ENCODE data around the gene IRAK1. TPM values are rescaled to one million over a fixed set of nuclear protein-coding genes. Genes with fewer than 3 reads are reported as not detected.

The IRAK1 gene
- total and polyA plus RNA-seq, 9 of the 15 experiments (the other 6 are each of a cell fraction or from before 2014, with no cell fraction given): 11.6 to 261 (median 91.6) TPM

GRCh38 chrX:153971450-153972367, 48.0 kb downstream of the IRAK1 start, which contains the start of gene HCFC1:
Gene HCFC1, minus strand, starts transcription at chrX:153971818. Its CDS starts 978 bp downstream, at chrX:153970840.
- peak; percentile 60 for ATAC-seq
- H3K27me3 ChIP-seq (ENCODE audit: control insufficient read depth in 2 of 2, insufficient read depth in 2 of 2, low read length in 2 of 2): no peaks in the 10 kb centered on the region
- POLR2A ChIA-PET: interaction anchor here (0.6 to 3.4 kb wide), 13 partner anchors 10 to 199 kb away, joined by 3 to 16 read pairs (median 4); partner anchors contain the start of gene MECP2
- H3K9ac ChIP-seq (ENCODE audit: insufficient read depth in 1 of 2, low read depth in 2 of 2, low read length in 2 of 2): peak within 1 kb of the TSS; percentile 99 to 100
- no TSS peak for BruUV-seq (replicated peaks)
- peaks cover 34 to 57% of the 10 kb centered on the region in 2 experiments for H3K4me1 ChIP-seq (replicated peaks in 1 of 2; ENCODE audit: control insufficient read depth in 2 of 2, insufficient read depth in 2 of 2, low read length in 2 of 2)
- peak; percentile 68 to 93 (median 74) for DNase-seq (ENCODE audit: extremely low read depth in 1 of 4, low spot score in 3 of 4)
- H3K36me3 ChIP-seq (ENCODE audit: control insufficient read depth, insufficient read depth, low read length): peaks cover 31% of the 10 kb centered on the region; the same call in 2 of the 3 replicates
- FAIRE-seq: peak; percentile 64
- H4K20me1 ChIP-seq (replicated peaks; ENCODE audit: control insufficient read depth, insufficient read depth, low read length): peaks cover 32% of the 10 kb centered on the region
- H3K4me2 ChIP-seq (ENCODE audit: insufficient read depth, low read length): peak within 1 kb of the TSS; percentile 97
- peaks cover 69% of the 10 kb centered on the region for H3K79me2 ChIP-seq (ENCODE audit: control insufficient read depth, insufficient read depth, low read length)
- H2AFZ ChIP-seq (ENCODE audit: low read depth, low read length): peak within 1 kb of the TSS; percentile 91
- CTCF ChIA-PET (ENCODE audit: low intra/inter-chr PET ratio): no interaction called here
- H3K4me3 ChIP-seq: peak within 1 kb of the TSS; percentile 84
- H3K27ac ChIP-seq (ENCODE audit: extremely low read depth, low read depth, low read length): peak within 1 kb of the TSS; percentile 100
- intact Hi-C loops (cut with micrococcal nuclease): loop anchor here (1.0 to 2.0 kb wide), 2 partner anchors 44 to 49 kb away; no protein-coding TSS in a partner anchor
- in situ Hi-C loops (cut with MboI): no loop called here
- no peaks in the 10 kb centered on the region for H3K9me3 ChIP-seq (replicated peaks; ENCODE audit: control insufficient read depth, insufficient read depth, low read depth, low read length)
- WGBS (ENCODE audit: insufficient coverage, low coverage, missing lambda C conversion rate): under 1% methylated on average over 40 of the region's 96 CpGs
- H3K9me1 ChIP-seq (ENCODE audit: control insufficient read depth, insufficient read depth, low read length): peaks cover 5% of the 10 kb centered on the region
- no peak for TF ChIP-seq TFAM (CRISPR knock-in tag; conservative IDR thresholded peaks at IDR 0.05)
- no peak for TF ChIP-seq NCOA6 (IDR thresholded peaks at IDR 0.05)
- peak; percentile 80 for TF ChIP-seq SP1 (CRISPR knock-in tag; IDR thresholded peaks at IDR 0.05)
- TF ChIP-seq EP400 (IDR thresholded peaks at IDR 0.05): peak; percentile 80
- TF ChIP-seq NR1H2 (CRISPR knock-in tag; IDR thresholded peaks at IDR 0.05): peak; percentile 77; the same call in 1 of the 2 replicates
- peak; percentile 96 for TF ChIP-seq KAT7 (CRISPR knock-in tag; IDR thresholded peaks at IDR 0.05; ENCODE audit: borderline replicate concordance)
- no peak for TF ChIP-seq STAT6 (CRISPR knock-in tag; IDR thresholded peaks at IDR 0.05)
- no peak for TF ChIP-seq RAD51 (IDR thresholded peaks at IDR 0.05; ENCODE audit: borderline replicate concordance, low read depth)
- TF ChIP-seq SRF (CRISPR knock-in tag; IDR thresholded peaks at IDR 0.05): no peak; a peak in 1 of 4 replicates
- TF ChIP-seq IRF9 (tag; IDR thresholded peaks at IDR 0.05): no peak
- TF ChIP-seq KDM5B (IDR thresholded peaks at IDR 0.05; ENCODE audit: insufficient replicate concordance, low read depth, low read length): peak; percentile 39
- no peak for TF ChIP-seq SMARCA4 (IDR thresholded peaks at IDR 0.05)
- TF ChIP-seq MBD2 (IDR thresholded peaks at IDR 0.05; ENCODE audit: borderline replicate concordance, low read depth): 0 out of 2 replicates have a peak, but pooled peaks have one; percentile 2
- no peak for TF ChIP-seq CBX3 (IDR thresholded peaks at IDR 0.05; ENCODE audit: borderline replicate concordance in 1 of 2, low read length in 2 of 2)
